Glutamatergic neuron (in vitro differentiated cells): Measurements from ENCODE around the gene CLCA4. TPM values are rescaled to one million over a fixed set of nuclear protein-coding genes. Genes with fewer than 3 reads are reported as not detected.

ENCODE experiments used
- DNase-seq: peaks from one replicate; pipeline ENCODE4 v3.0.0; 2022
- H3K27ac Mint-ChIP-seq: one replicate; pipeline ENCODE4 v1.8.0; 2020; ENCODE audit warnings: mild to moderate bottlenecking, mixed read lengths, inconsistent platforms; ENCODE audit not compliant: unreplicated experiment
- H3K27me3 Mint-ChIP-seq: one replicate; pipeline ENCODE4 v1.8.0; 2020; ENCODE audit warnings: mild to moderate bottlenecking, moderate library complexity, mixed read lengths, inconsistent platforms; ENCODE audit not compliant: unreplicated experiment
- H3K36me3 Mint-ChIP-seq: one replicate; pipeline ENCODE4 v1.8.0; 2020; ENCODE audit warnings: mild to moderate bottlenecking, mixed read lengths, inconsistent platforms; ENCODE audit not compliant: unreplicated experiment
- H3K4me1 Mint-ChIP-seq: one replicate; pipeline ENCODE4 v1.8.0; 2020; ENCODE audit warnings: mild to moderate bottlenecking, low read depth, mixed read lengths, inconsistent platforms; ENCODE audit not compliant: unreplicated experiment
- H3K4me3 Mint-ChIP-seq: one replicate; pipeline ENCODE4 v1.8.0; 2020; ENCODE audit warnings: mild to moderate bottlenecking, mixed read lengths, inconsistent platforms; ENCODE audit not compliant: unreplicated experiment
- H3K9me3 Mint-ChIP-seq: one replicate; pipeline ENCODE4 v1.8.0; 2020; ENCODE audit warnings: mild to moderate bottlenecking, moderate library complexity, mixed read lengths, inconsistent platforms; ENCODE audit not compliant: unreplicated experiment
- CTCF ChIP-seq: fragments of 200-600 bp; sonication (generic); IDR thresholded peaks from one replicate; pipeline ENCODE4 v1.5.0; 2021; ENCODE audit not compliant: partially characterized antibody, unreplicated experiment
- total RNA-seq: library from RNA; stranded (reverse); fragmentation: NEBNext Ultra II Directional; extraction: Animal tissue kit (Norgen Biotek cat#: 25700); gene quantifications from one replicate; pipeline ENCODE4 v1.2.1, GENCODE V29; 2021; ENCODE audit not compliant: unreplicated experiment

CLCA4 gene
- total RNA-seq, 1 donor from 2014 or later: not detected

DNA sequence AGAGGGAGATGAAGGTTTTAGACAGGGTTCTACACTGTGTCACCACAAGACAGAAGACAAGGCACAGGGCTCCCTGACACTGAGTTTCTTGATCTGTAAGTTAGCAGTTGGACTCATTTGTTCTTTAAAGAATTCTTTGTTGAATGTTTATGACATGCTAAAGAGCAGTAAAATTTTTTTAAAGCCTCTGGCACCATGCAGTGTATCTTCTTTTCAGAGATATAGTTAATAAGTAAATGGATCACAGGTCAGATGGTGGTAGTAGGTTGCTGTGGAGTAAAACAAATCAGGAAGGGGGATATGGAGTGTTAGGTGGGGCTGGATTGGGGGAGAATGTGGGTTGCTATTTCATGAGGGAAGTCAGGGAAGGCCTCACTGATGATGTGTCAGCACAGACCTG is 2.0 kb downstream of the CLCA4 start:
- Mint-ChIP-seq H3K27me3 (no peaks in the 10 kb centered on the region), H3K9me3 (no peaks in the 10 kb centered on the region), H3K27ac (no peak overlapping the region), H3K36me3 (no peaks in the 10 kb centered on the region), H3K4me1 (no peaks in the 10 kb centered on the region), H3K4me3 (no peak overlapping the region)
- no peak for TF ChIP-seq CTCF
- no peak for DNase-seq

GRCh38 chr1:86551305-86551704 is 4.4 kb downstream of the CLCA4 start:
- Mint-ChIP-seq H3K9me3 (no peaks in the 10 kb centered on the region), H3K27ac (no peak overlapping the region)

DNA sequence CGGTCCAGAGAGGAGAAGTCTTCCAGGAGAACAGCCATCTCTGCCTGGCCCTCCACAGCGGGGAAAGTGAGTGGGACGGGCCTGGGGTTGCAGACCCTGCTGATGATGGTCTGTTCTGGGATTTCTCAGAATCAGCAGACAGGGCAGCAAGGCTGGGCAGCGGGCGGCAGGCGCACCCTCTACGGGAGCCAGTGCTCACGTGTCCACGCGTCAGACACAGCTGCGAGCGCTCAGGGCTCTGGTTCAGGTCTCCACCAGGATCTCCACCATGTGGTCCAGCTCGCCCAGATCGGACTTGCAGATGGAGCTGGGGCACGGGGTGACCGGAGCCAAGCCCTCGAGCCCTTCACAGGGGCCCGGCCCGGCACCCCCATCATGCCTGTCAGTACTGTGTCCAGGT is 5.5 kb downstream of the CLCA4 start:
- TF ChIP-seq CTCF: no peak
- no peak for DNase-seq
- H3K27me3 Mint-ChIP-seq: no peaks in the 10 kb centered on the region
- no peaks in the 10 kb centered on the region for H3K9me3 Mint-ChIP-seq
- H3K4me1 Mint-ChIP-seq: no peaks in the 10 kb centered on the region
- no peak overlapping the region for H3K4me3 Mint-ChIP-seq
- no peak overlapping the region for H3K27ac Mint-ChIP-seq
- no peaks in the 10 kb centered on the region for H3K36me3 Mint-ChIP-seq

More at GRCh38 chr1:86551305-86551704, 4.4 kb downstream of the CLCA4 start:
- Mint-ChIP-seq H3K4me1 (no peaks in the 10 kb centered on the region), H3K27me3 (no peaks in the 10 kb centered on the region), H3K36me3 (no peaks in the 10 kb centered on the region), H3K4me3 (no peak overlapping the region)
- TF ChIP-seq CTCF: no peak
- no peak for DNase-seq

DNA sequence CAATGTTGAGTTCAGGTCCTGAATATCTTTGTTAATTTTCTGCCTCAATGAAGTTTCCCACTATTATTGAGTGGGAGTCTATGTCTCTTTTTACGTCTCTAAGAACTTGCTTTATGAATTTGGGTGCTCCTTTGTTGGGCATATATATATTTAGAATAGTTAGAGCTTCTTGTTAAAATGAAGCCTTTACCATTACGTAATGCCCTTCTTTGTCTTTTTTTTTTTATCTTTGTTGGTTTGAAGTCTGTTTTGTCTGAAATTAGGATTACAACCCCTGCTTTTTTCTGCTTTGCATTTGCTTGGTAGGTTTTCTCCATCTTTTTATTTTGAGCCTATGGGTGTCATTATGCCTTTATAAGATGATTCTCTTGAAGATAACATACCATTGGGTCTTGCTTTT is 10.9 kb downstream of the CLCA4 start:
- no peak for DNase-seq
- Mint-ChIP-seq H3K27ac (no peak overlapping the region), H3K4me1 (no peaks in the 10 kb centered on the region), H3K4me3 (no peak overlapping the region), H3K36me3 (no peaks in the 10 kb centered on the region), H3K9me3 (no peaks in the 10 kb centered on the region), H3K27me3 (peaks cover 3% of the 10 kb centered on the region)
- TF ChIP-seq CTCF: no peak

DNA sequence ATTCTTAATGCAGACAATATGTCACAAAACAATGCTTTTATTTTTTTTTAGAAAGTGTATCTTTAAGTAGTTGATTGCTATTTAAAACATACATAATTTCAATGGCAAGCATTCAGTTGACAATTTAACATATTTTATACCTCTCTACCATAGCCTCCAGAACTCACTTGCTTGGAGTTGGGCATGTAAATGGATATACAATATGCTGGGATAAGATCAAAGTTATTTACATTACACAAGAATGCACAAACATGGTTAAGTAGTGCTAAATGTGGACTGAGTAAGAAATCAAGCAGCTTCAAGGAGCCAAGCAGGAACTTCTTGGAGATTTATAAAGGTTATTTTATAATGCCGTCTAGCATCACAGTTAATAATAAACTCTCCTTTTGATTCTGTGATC is 17.0 kb downstream of the CLCA4 start:
- no peaks in the 10 kb centered on the region for H3K9me3 Mint-ChIP-seq
- H3K27ac Mint-ChIP-seq: no peak overlapping the region
- H3K36me3 Mint-ChIP-seq: no peaks in the 10 kb centered on the region
- H3K27me3 Mint-ChIP-seq: peaks cover 3% of the 10 kb centered on the region
- H3K4me3 Mint-ChIP-seq: no peak overlapping the region
- H3K4me1 Mint-ChIP-seq: no peaks in the 10 kb centered on the region
- no peak for TF ChIP-seq CTCF
- no peak for DNase-seq
